Measurements from ENCODE around the gene SASH1. TPM values are rescaled to one million over a fixed set of nuclear protein-coding genes. Genes with fewer than 3 reads are reported as not detected.

The SASH1 gene
- total RNA-seq, 2 experiments from 2014 or later: not detected

- no peak for DNase-seq
- Mint-ChIP-seq H3K27ac (no peak overlapping the region), H3K4me3 (no peak overlapping the region), H3K4me1 (peaks cover 4% of the 10 kb centered on the region), H3K27me3 (peaks cover 31% of the 10 kb centered on the region), H3K36me3 (no peaks in the 10 kb centered on the region), H3K9me3 (no peaks in the 10 kb centered on the region)
- no peak for ATAC-seq (ENCODE audit: low read depth)
- POLR2A ChIA-PET: no interaction called here
Measured at GRCh38 chr6:148563066-148563465, 220.4 kb downstream of the SASH1 start.

GRCh38 chr6:148564494-148565035, 221.9 kb downstream of the SASH1 start:
- Mint-ChIP-seq H3K9me3 (no peaks in the 10 kb centered on the region), H3K4me1 (peaks cover 2% of the 10 kb centered on the region), H3K27ac (no peak overlapping the region), H3K4me3 (no peak overlapping the region), H3K27me3 (peaks cover 35% of the 10 kb centered on the region), H3K36me3 (no peaks in the 10 kb centered on the region)
- POLR2A ChIA-PET: no interaction called here
- DNase-seq (no peak), ATAC-seq (ENCODE audit: low read depth) (no peak)

- Mint-ChIP-seq H3K36me3 (no peaks in the 10 kb centered on the region), H3K4me1 (peaks cover 2% of the 10 kb centered on the region), H3K4me3 (no peak overlapping the region), H3K27me3 (peaks cover 32% of the 10 kb centered on the region), H3K27ac (no peak overlapping the region), H3K9me3 (no peaks in the 10 kb centered on the region)
- ATAC-seq (ENCODE audit: low read depth) (no peak), DNase-seq (no peak)
- POLR2A ChIA-PET: no interaction called here
Measured at GRCh38 chr6:148565321-148565926, 222.8 kb downstream of the SASH1 start.

- DNase-seq (no peak), ATAC-seq (ENCODE audit: low read depth) (no peak)
- H3K4me3 Mint-ChIP-seq: no peak overlapping the region
- no peak overlapping the region for H3K27ac Mint-ChIP-seq
- no peaks in the 10 kb centered on the region for H3K36me3 Mint-ChIP-seq
- POLR2A ChIA-PET: no interaction called here
- peaks cover 2% of the 10 kb centered on the region for H3K4me1 Mint-ChIP-seq
- no peaks in the 10 kb centered on the region for H3K9me3 Mint-ChIP-seq
- peaks cover 27% of the 10 kb centered on the region for H3K27me3 Mint-ChIP-seq
Measured at GRCh38 chr6:148565930-148566663, 223.5 kb downstream of the SASH1 start.

GRCh38 chr6:148566664-148567350, 224.2 kb downstream of the SASH1 start:
- Mint-ChIP-seq H3K9me3 (no peaks in the 10 kb centered on the region), H3K4me3 (no peak overlapping the region), H3K27ac (no peak overlapping the region), H3K36me3 (no peaks in the 10 kb centered on the region), H3K4me1 (peaks cover 2% of the 10 kb centered on the region), H3K27me3 (peaks cover 26% of the 10 kb centered on the region)
- ATAC-seq (ENCODE audit: low read depth): no peak
- POLR2A ChIA-PET: no interaction called here
- DNase-seq: no peak

- POLR2A ChIA-PET: no interaction called here
Measured at GRCh38 chr6:148570456-148570855, 227.8 kb downstream of the SASH1 start.

GRCh38 chr6:148572676-148573335, 230.2 kb downstream of the SASH1 start:
- ATAC-seq (ENCODE audit: low read depth) (no peak), DNase-seq (no peak)
- H3K36me3 Mint-ChIP-seq: no peaks in the 10 kb centered on the region
- no peak overlapping the region for H3K27ac Mint-ChIP-seq
- no peak overlapping the region for H3K4me3 Mint-ChIP-seq
- no peaks in the 10 kb centered on the region for H3K9me3 Mint-ChIP-seq
- POLR2A ChIA-PET: no interaction called here
- H3K4me1 Mint-ChIP-seq: peaks cover under 1% of the 10 kb centered on the region
- peaks cover 31% of the 10 kb centered on the region for H3K27me3 Mint-ChIP-seq

More at GRCh38 chr6:148570456-148570855, 227.8 kb downstream of the SASH1 start:
- Mint-ChIP-seq H3K36me3 (no peaks in the 10 kb centered on the region), H3K4me3 (no peak overlapping the region), H3K27ac (no peak overlapping the region), H3K9me3 (no peaks in the 10 kb centered on the region), H3K27me3 (peaks cover 29% of the 10 kb centered on the region), H3K4me1 (peaks cover 2% of the 10 kb centered on the region)
- ATAC-seq (ENCODE audit: low read depth) (no peak), DNase-seq (no peak)

GRCh38 chr6:148573922-148574321, 231.3 kb downstream of the SASH1 start:
- Mint-ChIP-seq H3K27me3 (peaks cover 40% of the 10 kb centered on the region), H3K36me3 (no peaks in the 10 kb centered on the region), H3K9me3 (no peaks in the 10 kb centered on the region), H3K4me1 (peaks cover 1% of the 10 kb centered on the region), H3K27ac (no peak overlapping the region), H3K4me3 (no peak overlapping the region)
- DNase-seq (no peak), ATAC-seq (ENCODE audit: low read depth) (no peak)
- POLR2A ChIA-PET: no interaction called here

GRCh38 chr6:148577687-148578488, 235.2 kb downstream of the SASH1 start:
- peaks cover 43% of the 10 kb centered on the region for H3K27me3 Mint-ChIP-seq
- H3K27ac Mint-ChIP-seq: no peak overlapping the region
- DNase-seq (peak; percentile 44), ATAC-seq (ENCODE audit: low read depth) (peak; percentile 88)
- peaks cover 1% of the 10 kb centered on the region for H3K4me1 Mint-ChIP-seq
- H3K4me3 Mint-ChIP-seq: no peak overlapping the region
- POLR2A ChIA-PET: interaction anchor here (0.7 kb wide), 1 partner anchor 348 kb away, joined by 3 read pairs; no protein-coding TSS in a partner anchor
- H3K36me3 Mint-ChIP-seq: no peaks in the 10 kb centered on the region
- H3K9me3 Mint-ChIP-seq: no peaks in the 10 kb centered on the region

GRCh38 chr6:148578489-148578814, 235.8 kb downstream of the SASH1 start:
- Mint-ChIP-seq H3K27ac (no peak overlapping the region), H3K9me3 (no peaks in the 10 kb centered on the region), H3K4me3 (no peak overlapping the region), H3K36me3 (no peaks in the 10 kb centered on the region), H3K4me1 (peaks cover 1% of the 10 kb centered on the region), H3K27me3 (peaks cover 43% of the 10 kb centered on the region)
- ATAC-seq (ENCODE audit: low read depth) (no peak), DNase-seq (no peak)
- POLR2A ChIA-PET: no interaction called here

- no peak overlapping the region for H3K4me3 Mint-ChIP-seq
- H3K4me1 Mint-ChIP-seq: peaks cover 1% of the 10 kb centered on the region
- H3K9me3 Mint-ChIP-seq: no peaks in the 10 kb centered on the region
- POLR2A ChIA-PET: no interaction called here
- peaks cover 43% of the 10 kb centered on the region for H3K27me3 Mint-ChIP-seq
- no peak overlapping the region for H3K27ac Mint-ChIP-seq
- DNase-seq (no peak), ATAC-seq (ENCODE audit: low read depth) (no peak)
- H3K36me3 Mint-ChIP-seq: no peaks in the 10 kb centered on the region
Measured at GRCh38 chr6:148578837-148579565, 236.4 kb downstream of the SASH1 start.

- Mint-ChIP-seq H3K36me3 (no peaks in the 10 kb centered on the region), H3K4me1 (peaks cover 1% of the 10 kb centered on the region), H3K4me3 (no peak overlapping the region), H3K9me3 (peaks cover 5% of the 10 kb centered on the region), H3K27ac (no peak overlapping the region), H3K27me3 (peaks cover 43% of the 10 kb centered on the region)
- ATAC-seq (ENCODE audit: low read depth) (no peak), DNase-seq (no peak)
- POLR2A ChIA-PET: no interaction called here
Measured at GRCh38 chr6:148580442-148580841, 237.8 kb downstream of the SASH1 start.

Measured in activated naive CD8-positive, alpha-beta T cell treated with anti-CD3 and anti-CD28 coated beads, Interleukin-2, amount 10 ng/mL, durations not matched to agents 7 days and 5 days (primary cell).